ENCODE measurements around the gene USP19. TPM values are rescaled to one million over a fixed set of nuclear protein-coding genes. Genes with fewer than 3 reads are reported as not detected.

USP19 gene
- total RNA-seq, 1 experiment from 2014 or later: 39.3 TPM

- Mint-ChIP-seq H3K27me3 (ENCODE audit: insufficient read depth, unreplicated experiment) (no peaks in the 10 kb centered on the region), H3K36me3 (ENCODE audit: insufficient read depth, unreplicated experiment) (peaks cover 45% of the 10 kb centered on the region), H3K4me1 (ENCODE audit: insufficient read depth, unreplicated experiment) (peaks cover 1% of the 10 kb centered on the region), H3K4me3 (ENCODE audit: unreplicated experiment) (no peak overlapping the region), H3K27ac (ENCODE audit: low read depth, unreplicated experiment) (no peak overlapping the region), H3K9me3 (ENCODE audit: unreplicated experiment) (no peaks in the 10 kb centered on the region)
- BruUV-seq (replicated peaks): no TSS peak
- TF ChIP-seq CTCF (IDR thresholded peaks at IDR 0.05; ENCODE audit: unreplicated experiment): no peak
- ChIA-PET POLR2A (interaction anchor here (1.6 kb wide), 1 partner anchor 10 kb away, joined by 9 read pairs; the partner anchor contains the start of gene USP19), CTCF (interaction anchor here (0.6 kb wide), 1 partner anchor 1798 kb away, joined by 3 read pairs; no protein-coding TSS in a partner anchor)
- intact Hi-C loops (cut with micrococcal nuclease): no loop called here
- no peak for DNase-seq (ENCODE audit: unreplicated experiment)
Observed at GRCh38 chr3:49110780-49111179, 9.8 kb downstream of the USP19 start.

- ChIA-PET POLR2A (interaction anchor here (1.1 to 1.9 kb wide), 2 partner anchors 14 to 25 kb away, joined by 3 to 7 read pairs; partner anchors contain the start of genes LAMB2 and QRICH1), CTCF (interaction anchor here (1.1 kb wide), 1 partner anchor 50 kb away, joined by 3 read pairs; no protein-coding TSS in a partner anchor)
- no TSS peak for BruUV-seq (replicated peaks)
- Mint-ChIP-seq H3K4me3 (ENCODE audit: unreplicated experiment) (no peak overlapping the region), H3K36me3 (ENCODE audit: insufficient read depth, unreplicated experiment) (peaks cover 38% of the 10 kb centered on the region), H3K27me3 (ENCODE audit: insufficient read depth, unreplicated experiment) (no peaks in the 10 kb centered on the region), H3K9me3 (ENCODE audit: unreplicated experiment) (no peaks in the 10 kb centered on the region), H3K27ac (ENCODE audit: low read depth, unreplicated experiment) (no peak overlapping the region), H3K4me1 (ENCODE audit: insufficient read depth, unreplicated experiment) (peaks cover 9% of the 10 kb centered on the region)
- DNase-seq (ENCODE audit: unreplicated experiment): no peak
- no peak for TF ChIP-seq CTCF (IDR thresholded peaks at IDR 0.05; ENCODE audit: unreplicated experiment)
- intact Hi-C loops (cut with micrococcal nuclease): no loop called here
Observed at GRCh38 chr3:49108346-49108745, 12.3 kb downstream of the USP19 start.

- TSS peak; percentile 87 for BruUV-seq (replicated peaks)
Observed at GRCh38 chr3:49104427-49105291, 16.0 kb downstream of the USP19 start, which contains the start of gene QARS1. Gene QARS1, minus strand, starts transcription at chr3:49104757. Its CDS starts 24 bp downstream, at chr3:49104733.

More at GRCh38 chr3:49104427-49105291, 16.0 kb downstream of the USP19 start, which contains the start of gene QARS1:
- Mint-ChIP-seq H3K36me3 (ENCODE audit: insufficient read depth, unreplicated experiment) (peaks cover 47% of the 10 kb centered on the region), H3K4me3 (ENCODE audit: unreplicated experiment) (peak within 1 kb of the TSS; percentile 98), H3K4me1 (ENCODE audit: insufficient read depth, unreplicated experiment) (peaks cover 12% of the 10 kb centered on the region), H3K27ac (ENCODE audit: low read depth, unreplicated experiment) (peak within 1 kb of the TSS; percentile 90), H3K9me3 (ENCODE audit: unreplicated experiment) (no peaks in the 10 kb centered on the region), H3K27me3 (ENCODE audit: insufficient read depth, unreplicated experiment) (no peaks in the 10 kb centered on the region)
- intact Hi-C loops (cut with micrococcal nuclease): no loop called here
- ChIA-PET POLR2A (interaction anchor here (0.7 to 4.4 kb wide), 13 partner anchors 10 to 241 kb away, joined by 3 to 63 read pairs (median 3); partner anchors contain the start of genes IMPDH2, LAMB2, NDUFAF3 and QRICH1), CTCF (interaction anchor here (0.8 kb wide), 1 partner anchor 12 kb away, joined by 3 read pairs; no protein-coding TSS in a partner anchor)
- peak; percentile 93 for DNase-seq (ENCODE audit: unreplicated experiment)
- no peak for TF ChIP-seq CTCF (IDR thresholded peaks at IDR 0.05; ENCODE audit: unreplicated experiment)

Measured in MCF 10A (cell line).